Left kidney (tissue), 8 donors: ENCODE data around the gene ZNF10. TPM values are rescaled to one million over a fixed set of nuclear protein-coding genes. Genes with fewer than 3 reads are reported as not detected.

ENCODE experiments used
- DNase-seq: peaks from one replicate; pipeline ENCODE4 v3.0.0-alpha.2; 2013
- long read RNA-seq, 8 donors: transcript quantifications; one replicate each; lab custom pipeline, GENCODE V29; 2026
- polyA plus RNA-seq: library from polyadenylated mRNA; unstranded; fragments of 120-200 nt; gene quantifications from one replicate; pipeline ENCODE4 v1.2.1, GENCODE V29; 2013; ENCODE audit not compliant: insufficient read length

Gene ZNF10
- polyA plus RNA-seq = 33.1 TPM
- long read RNA-seq, donor 1, partial matches to known transcripts = 0 of 1 reads
- long read RNA-seq, donor 1, other reads (novel, unspliced or antisense) = 0 of 1 reads
- long read RNA-seq, donor 2, partial matches to known transcripts = 0 of 1 reads
- long read RNA-seq, donor 2, other reads (novel, unspliced or antisense) = 0 of 1 reads
- long read RNA-seq, donor 3 = 0 reads
- long read RNA-seq, donor 4 = 0 reads
- long read RNA-seq, donor 5, partial matches to known transcripts = 0 of 2 reads
- long read RNA-seq, donor 5, other reads (novel, unspliced or antisense) = 0 of 2 reads
- long read RNA-seq, donor 6 = 0 reads
- long read RNA-seq, donor 7, partial matches to known transcripts = 0 of 1 reads
- long read RNA-seq, donor 7, other reads (novel, unspliced or antisense) = 0 of 1 reads
- long read RNA-seq, donor 8 = 0 reads

GRCh38 chr12:133130038-133130807 is at the start of gene ZNF10, which contains the start of gene ZNF891:
Gene ZNF10 (plus strand): TSS chr12:133130627. CDS start chr12:133144493, 13,866 bp downstream.
Gene ZNF891 (minus strand): TSS chr12:133130274. CDS start chr12:133121918, 8,356 bp downstream.
- DNase-seq = peak; percentile 93

DNA sequence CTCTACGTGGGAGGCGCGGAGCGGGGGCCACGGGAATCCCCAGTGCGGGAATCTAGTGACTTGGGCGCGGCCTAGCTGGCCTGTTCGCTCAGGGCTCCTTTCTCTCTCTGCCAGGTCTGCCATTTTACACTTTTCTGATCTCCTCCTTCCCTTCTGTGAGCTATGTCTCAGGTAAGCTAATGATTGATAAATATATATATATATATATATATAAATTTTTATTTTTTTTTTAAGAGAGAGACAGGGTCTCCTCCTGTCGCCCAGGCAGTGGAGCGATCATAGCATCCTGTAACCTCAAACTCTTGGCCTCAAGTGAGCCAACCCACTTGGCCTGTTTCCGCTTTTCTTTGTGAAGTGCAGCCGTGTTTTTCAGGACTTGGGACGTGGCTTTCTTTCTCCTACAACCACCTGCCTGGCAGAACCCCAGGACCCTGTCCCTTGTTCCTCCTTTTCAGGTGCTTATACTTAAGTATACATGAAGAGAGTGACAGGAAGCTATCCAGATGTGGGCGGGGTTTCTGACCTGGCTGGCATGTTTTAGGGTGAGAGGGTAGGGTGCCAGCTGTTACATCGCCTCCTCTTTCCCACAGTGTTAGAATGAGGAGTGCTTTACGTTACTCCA is 49.2 kb upstream of the ZNF10 start:
- DNase-seq = no peak

DNA sequence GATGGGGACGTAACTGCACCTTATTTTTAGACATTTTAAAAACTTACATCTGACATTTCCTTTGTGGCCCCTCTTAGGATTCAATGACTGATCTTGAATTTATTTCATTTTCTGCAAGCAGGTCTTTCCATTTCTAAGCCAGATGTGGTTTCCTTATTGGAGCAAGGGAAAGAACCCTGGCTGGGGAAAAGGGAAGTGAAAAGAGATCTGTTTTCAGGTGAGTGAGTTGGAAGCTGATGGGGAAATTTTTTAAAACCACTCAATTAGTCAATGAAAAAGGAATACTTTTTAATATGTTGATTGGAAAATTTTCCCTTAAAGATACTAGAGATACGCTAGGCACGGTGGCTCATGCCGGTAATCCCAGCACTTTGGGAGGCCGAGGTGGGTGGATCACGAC is 47.1 kb upstream of the ZNF10 start:
- no peak for DNase-seq

GRCh38 chr12:133105620-133106019 is 24.8 kb upstream of the ZNF10 start:
- no peak for DNase-seq

GRCh38 chr12:133106253-133106652 is 24.2 kb upstream of the ZNF10 start:
- DNase-seq = no peak

DNA sequence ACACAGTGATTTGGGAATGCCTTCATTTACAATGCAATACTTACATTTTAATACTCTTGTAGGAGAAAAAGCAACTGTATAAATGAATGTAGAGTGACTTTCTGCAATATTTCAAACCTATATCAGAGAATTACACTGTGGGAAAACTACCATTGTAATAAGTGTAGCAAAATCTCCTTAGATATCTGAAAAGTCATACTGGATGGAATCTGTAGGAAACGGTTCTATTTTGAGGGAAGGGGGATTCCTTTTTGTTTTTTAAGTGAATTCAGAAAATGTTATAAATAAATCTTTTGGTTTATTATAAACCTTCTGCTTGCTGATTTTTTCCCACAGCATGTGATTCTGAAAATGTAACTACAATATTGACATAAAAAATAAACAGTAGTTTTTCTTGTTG is 23.3 kb upstream of the ZNF10 start:
- no peak for DNase-seq

- DNase-seq = no peak
Observed at GRCh38 chr12:133108150-133108549, 22.3 kb upstream of the ZNF10 start.

DNA sequence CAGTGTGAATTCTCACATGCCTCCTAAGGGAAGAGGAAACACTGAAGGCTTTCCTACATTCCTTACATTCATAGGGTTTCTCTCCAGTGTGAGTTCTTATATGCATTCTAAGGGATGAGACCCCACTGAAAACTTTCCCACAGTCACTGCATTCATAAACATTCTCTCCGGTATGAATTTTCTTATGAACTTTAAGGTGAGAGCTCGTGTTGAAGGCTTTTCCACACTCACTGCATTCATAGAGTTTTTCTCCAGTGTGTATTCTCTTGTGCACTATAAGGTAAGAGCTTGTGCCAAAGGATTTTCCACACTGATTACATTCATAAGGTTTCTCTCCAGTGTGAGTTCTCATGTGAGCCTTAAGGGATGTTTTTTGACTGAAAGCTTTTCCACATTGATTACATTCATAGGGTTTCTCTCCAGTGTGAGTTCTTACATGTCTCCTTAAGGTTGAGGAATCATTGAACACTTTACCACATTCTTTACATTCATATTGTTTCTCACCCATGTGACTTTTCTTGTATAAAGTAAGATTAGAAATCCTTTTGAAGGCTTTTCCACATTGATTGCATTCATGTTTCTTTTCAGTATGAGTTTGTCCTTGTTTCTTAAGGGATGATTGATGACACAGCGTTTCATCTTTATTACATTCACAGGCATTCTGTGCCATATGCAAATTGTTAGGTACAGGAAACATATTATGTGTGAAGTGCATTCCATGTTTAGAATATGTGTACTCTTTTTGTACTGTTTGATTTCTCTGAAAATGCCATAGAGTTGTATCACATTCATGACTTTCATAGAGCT is 9.8 kb upstream of the ZNF10 start:
- no peak for DNase-seq

- no peak for DNase-seq
Observed at GRCh38 chr12:133124674-133125073, 5.8 kb upstream of the ZNF10 start.

- no peak for DNase-seq
Observed at GRCh38 chr12:133129368-133130037, 924 bp upstream of the ZNF10 start.

- no peak for DNase-seq
Observed at GRCh38 chr12:133130808-133131128, 341 bp downstream of the ZNF10 start.

DNA sequence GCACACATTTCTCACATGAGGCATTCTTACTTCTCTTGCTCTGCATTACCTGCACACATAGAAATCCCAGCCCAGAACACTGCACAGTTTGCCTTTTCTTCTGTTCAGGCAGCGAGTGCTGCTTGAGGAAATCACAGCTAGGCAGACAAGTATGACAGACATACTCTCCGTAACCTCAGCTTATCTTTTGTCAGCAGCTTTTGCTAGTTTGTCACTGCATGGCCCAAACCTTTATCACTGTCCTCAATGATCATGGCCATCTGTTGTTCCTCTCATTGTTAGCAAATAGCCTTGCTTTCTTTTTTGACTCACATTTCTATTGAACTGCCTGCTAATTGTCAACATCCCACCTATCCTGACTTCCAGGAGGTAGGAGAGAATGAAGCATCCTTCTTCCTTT is 5.3 kb downstream of the ZNF10 start:
- DNase-seq = no peak

DNA sequence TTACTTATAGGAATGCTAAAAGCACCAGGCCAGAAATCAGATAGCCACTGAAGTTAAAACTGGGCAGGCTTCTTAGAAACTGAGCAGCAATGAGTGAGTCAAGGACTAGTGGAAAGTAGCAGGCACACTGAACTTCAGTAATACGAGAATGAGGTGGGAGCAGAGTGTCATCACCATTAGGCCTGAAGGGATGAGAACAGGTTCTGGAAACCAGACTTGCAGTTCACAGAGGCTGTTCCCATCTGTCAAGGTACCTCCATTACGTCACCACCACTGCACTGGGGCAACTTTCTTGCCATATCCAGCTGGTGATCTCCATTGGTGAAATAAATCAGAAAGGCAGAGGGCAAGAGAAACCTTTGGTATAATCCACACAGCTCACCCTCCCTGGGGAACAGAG is 15.6 kb downstream of the ZNF10 start:
- DNase-seq = no peak

- no peak for DNase-seq
Observed at GRCh38 chr12:133156125-133156690, 25.8 kb downstream of the ZNF10 start.

DNA sequence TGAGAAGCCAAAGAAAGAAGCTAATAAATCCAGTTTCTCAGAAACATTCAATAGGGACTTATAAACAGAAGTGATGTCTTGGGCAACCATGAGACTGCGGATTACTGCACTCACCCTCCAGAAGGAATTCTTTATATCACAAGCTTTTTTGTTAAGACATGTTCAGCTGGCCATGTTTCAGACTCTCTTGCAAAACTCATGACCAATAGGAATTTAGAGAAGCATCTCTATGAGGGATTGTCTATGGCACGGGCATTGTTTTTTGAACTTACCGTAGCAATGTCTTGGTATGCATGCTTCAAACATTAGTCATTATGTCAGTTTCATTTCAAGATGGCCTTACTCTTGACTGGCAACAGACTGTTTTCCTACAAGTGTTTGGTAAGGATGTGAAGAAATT is 35.3 kb downstream of the ZNF10 start:
- no peak for DNase-seq

DNA sequence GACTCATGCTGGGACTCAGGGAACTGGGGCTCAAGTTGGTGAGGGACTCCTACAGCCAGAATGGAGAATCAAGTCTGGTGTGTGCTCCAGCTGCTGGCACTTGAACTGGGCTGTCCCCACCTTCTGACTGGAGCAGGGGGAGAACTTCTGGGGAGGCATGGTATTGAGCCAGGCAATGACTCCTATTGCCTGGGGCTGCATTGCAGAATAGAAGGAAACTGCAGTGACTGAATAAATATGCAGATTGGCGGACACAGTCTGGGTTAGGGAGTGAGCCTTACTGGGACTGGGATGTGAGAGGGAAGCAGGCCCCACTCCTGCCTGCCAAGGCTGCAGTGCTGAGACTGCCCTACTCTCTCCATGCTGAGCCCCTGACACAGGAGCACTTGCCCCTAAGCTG is 42.1 kb downstream of the ZNF10 start:
- DNase-seq = no peak

DNA sequence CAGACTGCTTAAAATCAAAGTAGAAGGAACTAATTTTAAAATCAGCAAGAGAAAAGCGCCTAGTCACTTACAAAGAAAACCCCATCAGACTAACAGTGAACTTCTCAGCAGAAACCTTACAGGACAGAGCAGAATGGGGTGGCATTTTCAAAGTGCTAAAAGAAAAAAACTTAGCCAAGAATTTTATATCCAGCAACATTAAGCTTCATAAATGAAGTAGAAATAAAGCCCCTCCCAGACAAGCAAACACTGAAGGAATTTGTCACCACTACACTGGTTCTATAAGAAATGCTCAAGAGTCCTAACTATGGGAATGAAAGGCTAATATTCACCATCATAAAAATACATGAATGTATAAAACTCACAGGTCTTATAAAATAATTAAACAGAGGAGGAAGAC is 44.5 kb downstream of the ZNF10 start:
- no peak for DNase-seq

- no peak for DNase-seq
Observed at GRCh38 chr12:133180669-133181068, 50.2 kb downstream of the ZNF10 start.

DNA sequence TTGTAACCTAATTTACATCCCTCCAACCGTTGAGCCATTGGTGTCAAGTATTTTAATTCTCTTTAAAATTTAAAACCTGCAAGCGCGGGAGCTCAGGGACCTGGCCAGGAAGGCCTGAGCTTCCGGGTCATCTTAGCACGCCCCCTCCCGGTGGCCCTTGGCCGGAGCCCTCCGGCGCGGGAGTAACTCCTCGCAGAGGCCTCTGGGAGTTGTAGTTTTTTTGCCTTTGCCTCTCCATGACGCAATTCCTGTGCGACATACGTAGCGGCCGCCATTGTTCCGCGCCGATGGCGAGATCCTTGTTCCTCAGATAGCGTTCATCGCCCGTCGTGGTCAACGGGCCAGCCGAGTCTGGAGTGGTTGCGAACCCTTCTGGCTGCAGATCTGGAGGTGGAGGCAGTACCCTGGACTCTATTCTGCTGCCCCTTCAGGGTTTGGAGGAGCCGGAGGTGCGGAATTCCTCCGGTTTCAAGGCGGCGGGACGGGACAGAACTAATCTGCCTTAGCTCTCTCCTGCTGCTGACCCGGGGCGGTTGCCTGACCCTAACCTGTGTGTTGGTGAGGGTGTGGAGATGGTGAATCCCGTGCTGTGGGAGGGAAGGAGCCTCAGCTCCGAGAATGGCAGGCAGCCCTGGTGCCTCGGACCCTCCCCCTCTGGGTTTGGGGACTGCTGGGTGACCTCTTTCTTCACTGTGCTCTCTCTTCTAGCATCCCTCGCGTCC is 51.0 kb downstream of the ZNF10 start, which contains the start of gene ZNF268:
Gene ZNF268 (plus strand): TSS at position 258 of the 722 bp plus-strand sequence. CDS start 503 bp downstream, outside the sequence.
- DNase-seq = peak; percentile 94

DNA sequence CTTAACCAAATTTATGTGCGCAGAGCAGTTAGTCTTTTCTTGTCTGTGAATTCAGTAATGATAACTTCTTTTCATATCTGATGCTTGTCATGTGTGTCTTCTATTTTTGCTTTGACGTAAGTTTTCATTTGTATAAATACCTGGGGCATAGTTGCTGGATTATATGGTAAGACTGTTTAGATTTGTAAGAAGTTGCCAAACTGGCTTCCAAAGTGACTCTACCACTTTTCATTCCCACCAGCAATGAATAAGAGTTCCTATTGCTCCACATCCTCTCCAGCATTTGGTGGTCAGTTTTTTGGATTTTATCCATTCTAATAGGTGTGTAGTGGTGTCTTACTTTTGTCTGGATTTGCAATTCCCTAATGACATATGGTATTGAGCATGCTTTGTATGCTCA is 59.7 kb downstream of the ZNF10 start:
- DNase-seq = no peak
